Esophagus muscularis mucosa (tissue), 4 donors: Measurements from ENCODE around the gene APH1B. TPM values are rescaled to one million over a fixed set of nuclear protein-coding genes. Genes with fewer than 3 reads are reported as not detected.
"Not testable (repeated sequence)": the region's sequence is repeated elsewhere in the genome, so short reads cannot be mapped to it uniquely, and the experiment has no call there.

Experiments
- DNase-seq: peaks from one replicate; pipeline ENCODE4 v3.0.0-alpha.2; 2017; ENCODE audit errors: extremely low spot score
- H3K27ac ChIP-seq, 4 donors: fragments of 200-600 bp; sonication (generic); replicated peaks in 1 of 4; 1 replicate in 3 of 4; 2 replicates in 1 of 4; pipeline ENCODE4 v1.5.1; 2016 to 2019; ENCODE audit warnings: mild to moderate bottlenecking in 1 of 4
- H3K27me3 ChIP-seq, 4 donors: fragments of 200-600 bp; sonication (generic); one replicate each; pipeline versions ENCODE4 v1.5.1 to v1.6.0; 2016 to 2019
- H3K36me3 ChIP-seq, 4 donors: fragments of 200-600 bp; sonication (generic); one replicate each; pipeline ENCODE4 v1.5.1; 2016 to 2019
- H3K4me1 ChIP-seq, 4 donors: fragments of 200-600 bp; sonication (generic); one replicate each; pipeline ENCODE4 v1.5.1; 2016 to 2019
- H3K4me3 ChIP-seq, 4 donors: fragments of 200-600 bp; sonication (generic); 1 replicate in 2 of 4; 2 replicates in 2 of 4; pipeline ENCODE4 v1.5.1; 2016 to 2019; ENCODE audit warnings: mild to moderate bottlenecking in 4 of 4, moderate library complexity in 1 of 4
- H3K9me3 ChIP-seq, 4 donors: fragments of 200-600 bp; sonication (generic); 1 replicate in 3 of 4; 2 replicates in 1 of 4; pipeline ENCODE4 v1.5.1; 2016 to 2019
- EP300 ChIP-seq: sonication (generic); formaldehyde crosslinking; IDR thresholded peaks from one replicate; pipeline ENCODE4 v1.6.1; 2017; ENCODE audit warnings: antibody characterized with exemption
- POLR2A ChIP-seq: fragments of 450-650 bp; IDR thresholded peaks from one replicate; pipeline ENCODE4 v1.6.1; 2017; ENCODE audit warnings: antibody characterized with exemption, moderate library complexity, mild to moderate bottlenecking, low read depth
- POLR2AphosphoS5 ChIP-seq, 2 donors: sonication (generic); formaldehyde crosslinking; IDR thresholded peaks; one replicate each; pipeline ENCODE4 v1.6.1; 2017; ENCODE audit warnings: antibody characterized with exemption in 2 of 2
- WGBS: methylation state at CpG from one replicate; pipeline ENCODE4 v1.1.5; 2018; 5-methylcytosine and 5-hydroxymethylcytosine counted together
- intact Hi-C: fragments of 100-400 bp; cut with DNase I; formaldehyde crosslinking; loops from one replicate; pipeline ENCODE4 v1.15.1; 2023
- total RNA-seq, 4 donors: library from RNA; depleted of rRNA; stranded (reverse); fragments of >200 nt; gene quantifications; one replicate each; pipeline versions ENCODE4 v1.1.0 to v1.2.1, GENCODE V29; 2016
- TF ChIP-seq, protein P1 (sequence below), 3 experiments: fragments of 200-600 bp in 2 of 3; fragments of 450-650 bp in 1 of 3; sonication (generic) in 2 of 3; IDR thresholded peaks; one replicate each; pipeline ENCODE4 v1.5.1; 2017 to 2019; ENCODE audit warnings: antibody characterized with exemption in 3 of 3, mild to moderate bottlenecking in 2 of 3, moderate library complexity in 1 of 3

The APH1B gene
- total RNA-seq, 4 donors from 2014 or later = 7.5 to 9.4 (median 8.9) TPM

DNA sequence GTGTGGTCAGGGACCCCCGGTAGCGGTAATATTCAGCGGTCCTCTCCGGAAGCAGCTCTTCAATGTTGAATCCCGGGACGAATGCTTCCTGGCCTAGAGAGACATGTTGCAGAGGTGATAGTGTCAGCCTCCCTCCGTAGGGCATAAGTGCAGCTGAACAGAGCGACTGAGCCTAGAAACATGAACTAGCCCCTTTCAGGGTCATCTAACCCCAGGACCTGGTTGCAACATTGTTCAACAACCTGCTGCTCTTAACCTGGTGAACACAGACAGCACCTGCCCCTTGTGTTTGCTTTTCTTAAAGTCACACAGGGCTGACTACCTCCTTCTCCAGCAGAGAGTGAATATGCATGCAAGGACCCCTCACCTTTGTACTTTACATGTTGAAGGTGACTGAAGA lies 62.9 kb downstream of the APH1B start:
- Histone ChIP-seq H3K27ac (no peak overlapping the region), H3K9me3 (no peaks in the 10 kb centered on the region), H3K36me3 (no peaks in the 10 kb centered on the region), H3K27me3 (peaks cover 0 to 4% (median 0%) of the 10 kb centered on the region in 4 donors), H3K4me3 (no peak overlapping the region), H3K4me1 (no peaks in the 10 kb centered on the region)
- intact Hi-C loops = no loop called here
- TF ChIP-seq EP300 = no peak
- TF ChIP-seq POLR2A = no peak
- TF ChIP-seq POLR2AphosphoS5 (IDR thresholded peaks at IDR 0.05) = no peak
- TF ChIP-seq, protein P1, sequence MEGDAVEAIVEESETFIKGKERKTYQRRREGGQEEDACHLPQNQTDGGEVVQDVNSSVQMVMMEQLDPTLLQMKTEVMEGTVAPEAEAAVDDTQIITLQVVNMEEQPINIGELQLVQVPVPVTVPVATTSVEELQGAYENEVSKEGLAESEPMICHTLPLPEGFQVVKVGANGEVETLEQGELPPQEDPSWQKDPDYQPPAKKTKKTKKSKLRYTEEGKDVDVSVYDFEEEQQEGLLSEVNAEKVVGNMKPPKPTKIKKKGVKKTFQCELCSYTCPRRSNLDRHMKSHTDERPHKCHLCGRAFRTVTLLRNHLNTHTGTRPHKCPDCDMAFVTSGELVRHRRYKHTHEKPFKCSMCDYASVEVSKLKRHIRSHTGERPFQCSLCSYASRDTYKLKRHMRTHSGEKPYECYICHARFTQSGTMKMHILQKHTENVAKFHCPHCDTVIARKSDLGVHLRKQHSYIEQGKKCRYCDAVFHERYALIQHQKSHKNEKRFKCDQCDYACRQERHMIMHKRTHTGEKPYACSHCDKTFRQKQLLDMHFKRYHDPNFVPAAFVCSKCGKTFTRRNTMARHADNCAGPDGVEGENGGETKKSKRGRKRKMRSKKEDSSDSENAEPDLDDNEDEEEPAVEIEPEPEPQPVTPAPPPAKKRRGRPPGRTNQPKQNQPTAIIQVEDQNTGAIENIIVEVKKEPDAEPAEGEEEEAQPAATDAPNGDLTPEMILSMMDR (IDR thresholded peaks at IDR 0.05) = no peak
- 81% methylated on average over 8 of the region's 8 CpGs for WGBS
- no peak for DNase-seq

DNA sequence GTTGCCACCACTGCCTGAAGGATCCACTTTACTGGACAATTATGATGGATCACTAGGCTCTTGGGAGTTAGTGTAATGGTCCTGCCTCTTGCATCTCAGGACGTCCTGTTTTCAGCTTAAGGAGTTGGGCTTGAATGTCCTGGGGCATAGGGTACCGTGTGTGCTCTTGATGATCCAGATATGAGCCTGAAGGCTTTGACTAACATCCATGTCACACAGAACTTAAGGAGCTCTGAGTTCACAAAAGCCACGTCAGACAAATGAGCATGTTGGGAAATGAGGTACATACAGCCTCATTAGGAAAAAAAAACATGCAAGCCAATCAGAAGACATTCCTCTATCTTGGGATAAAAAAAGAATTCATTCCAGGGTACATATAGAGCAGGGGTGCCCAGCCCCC lies 63.5 kb downstream of the APH1B start:
- Histone ChIP-seq H3K27me3 (peaks cover 0 to 4% (median 0%) of the 10 kb centered on the region in 4 donors), H3K36me3 (no peaks in the 10 kb centered on the region), H3K9me3 (no peaks in the 10 kb centered on the region), H3K4me1 (no peaks in the 10 kb centered on the region), H3K27ac (no peak overlapping the region), H3K4me3 (no peak overlapping the region)
- intact Hi-C loops = no loop called here
- no peak for DNase-seq
- TF ChIP-seq POLR2A (no peak), EP300 (no peak), POLR2AphosphoS5 (IDR thresholded peaks at IDR 0.05) (no peak)
- TF ChIP-seq, protein P1 (IDR thresholded peaks at IDR 0.05) = no peak
- 84% methylated on average over 2 of the region's 3 CpGs for WGBS

DNA sequence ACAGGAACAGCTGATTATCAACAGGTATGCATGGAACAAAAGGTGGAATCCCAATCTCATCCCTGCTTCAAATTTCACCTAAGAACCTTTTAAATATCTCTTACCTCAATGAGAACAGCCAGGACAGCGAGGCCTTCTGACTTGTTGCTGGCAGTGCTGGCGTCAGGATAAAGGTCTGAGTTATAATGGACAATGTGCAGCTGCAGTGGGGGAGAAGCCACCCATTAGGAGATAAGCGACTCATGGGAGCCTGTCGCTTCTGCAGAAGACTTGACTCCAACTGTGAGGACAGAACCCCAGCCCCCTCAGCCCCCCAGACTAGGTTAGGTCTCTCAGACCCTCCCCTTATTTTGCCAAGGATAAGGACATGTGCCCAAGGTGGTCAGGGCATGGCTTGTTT lies 64.5 kb downstream of the APH1B start:
- Histone ChIP-seq H3K36me3 (no peaks in the 10 kb centered on the region), H3K4me3 (no peak overlapping the region), H3K27me3 (peaks cover 0 to 4% (median 0%) of the 10 kb centered on the region in 4 donors), H3K27ac (no peak overlapping the region), H3K9me3 (no peaks in the 10 kb centered on the region), H3K4me1 (peaks cover 3 to 8% (median 6%) of the 10 kb centered on the region in 4 donors)
- 97% methylated on average over 4 of the region's 4 CpGs for WGBS
- DNase-seq = no peak
- intact Hi-C loops = no loop called here
- no peak for TF ChIP-seq EP300
- no peak for TF ChIP-seq POLR2AphosphoS5 (IDR thresholded peaks at IDR 0.05)
- TF ChIP-seq, protein P1 (IDR thresholded peaks at IDR 0.05) = no peak
- TF ChIP-seq POLR2A = no peak

DNA sequence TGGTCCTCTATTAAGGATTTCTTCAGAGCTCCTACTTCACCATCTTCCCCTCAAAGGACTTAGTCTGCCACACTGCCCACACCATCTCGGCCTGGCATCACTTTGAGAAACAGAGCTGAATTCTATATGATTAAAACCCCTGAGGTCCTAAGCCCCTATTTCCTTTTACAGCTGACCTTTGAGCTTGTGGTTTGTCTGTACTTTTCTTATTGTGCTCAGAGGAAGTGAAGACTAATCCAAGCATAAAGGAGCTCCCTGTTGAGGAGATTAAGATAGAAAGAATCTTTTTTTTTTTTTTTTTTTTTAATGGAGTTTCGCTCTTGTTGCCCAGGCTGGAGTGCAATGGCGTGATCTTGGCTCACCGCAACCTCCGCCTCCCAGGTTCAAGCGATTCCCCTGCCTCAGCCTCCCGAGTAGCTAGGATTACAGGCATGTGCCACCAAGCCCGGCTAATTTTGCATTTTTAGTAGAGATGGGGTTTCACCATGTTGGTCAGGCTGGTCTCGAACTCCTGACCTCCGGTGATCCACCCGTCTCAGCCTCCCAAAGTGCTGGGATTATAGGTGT lies 65.7 kb downstream of the APH1B start:
- H3K27me3 ChIP-seq, DNase-seq, intact Hi-C loops, H3K27ac ChIP-seq, H3K4me3 ChIP-seq, H3K36me3 ChIP-seq, H3K9me3 ChIP-seq: not testable (repeated sequence)
- 96% methylated on average over 11 of the region's 11 CpGs for WGBS
- peaks cover 12 to 20% (median 18%) of the 10 kb centered on the region in 4 donors for H3K4me1 ChIP-seq

DNA sequence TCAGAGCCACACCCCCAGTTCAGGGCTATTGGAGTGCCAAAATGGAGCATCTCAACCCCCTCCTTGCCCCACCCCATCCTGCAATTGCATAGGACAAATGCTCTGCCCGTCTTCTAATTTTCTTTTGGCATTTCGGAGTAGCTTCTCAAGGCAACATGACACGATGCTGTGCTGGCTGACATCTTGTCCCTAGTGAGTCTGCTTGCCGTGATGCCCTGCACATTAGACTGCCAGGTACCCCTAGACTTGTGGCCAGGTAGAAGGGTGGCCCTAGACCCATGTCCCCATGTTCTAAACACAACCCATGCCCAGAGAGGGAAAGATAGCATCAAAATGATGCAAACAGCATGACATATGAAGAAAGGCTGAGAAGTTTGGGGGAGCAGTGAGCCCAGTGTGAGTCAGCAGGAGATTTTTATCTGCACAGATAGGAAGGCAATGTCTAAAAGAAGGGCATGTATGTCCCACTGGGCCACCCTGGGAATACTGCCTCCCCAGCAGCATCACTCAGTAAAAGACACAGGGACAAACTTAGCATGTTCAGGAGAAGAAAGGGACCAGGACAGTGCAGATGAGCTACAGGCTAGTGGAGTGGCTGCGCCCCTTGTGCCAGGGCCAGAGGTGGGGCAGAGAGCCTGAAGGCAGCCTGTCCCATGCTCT lies 67.5 kb downstream of the APH1B start:
- H3K36me3 ChIP-seq = no peaks in the 10 kb centered on the region
- H3K9me3 ChIP-seq = no peaks in the 10 kb centered on the region
- 96% methylated on average over 4 of the region's 5 CpGs for WGBS
- intact Hi-C loops = no loop called here
- H3K27ac ChIP-seq = no peak overlapping the region
- no peak for TF ChIP-seq EP300
- TF ChIP-seq, protein P1 (IDR thresholded peaks at IDR 0.05) = no peak
- no peak for TF ChIP-seq POLR2A
- no peak for TF ChIP-seq POLR2AphosphoS5 (IDR thresholded peaks at IDR 0.05)
- DNase-seq = no peak
- H3K4me3 ChIP-seq = no peak overlapping the region
- H3K27me3 ChIP-seq = peaks cover 0 to 4% (median 0%) of the 10 kb centered on the region in 4 donors
- H3K4me1 ChIP-seq = peaks cover 28 to 36% (median 30%) of the 10 kb centered on the region in 4 donors
